ENCODE results near the gene ADCK2. TPM values are rescaled to one million over a fixed set of nuclear protein-coding genes. Genes with fewer than 3 reads are reported as not detected.

The ADCK2 gene
- total and polyA plus RNA-seq, 4 donors: 10.4 to 27.0 (median 13.7) TPM

DNA sequence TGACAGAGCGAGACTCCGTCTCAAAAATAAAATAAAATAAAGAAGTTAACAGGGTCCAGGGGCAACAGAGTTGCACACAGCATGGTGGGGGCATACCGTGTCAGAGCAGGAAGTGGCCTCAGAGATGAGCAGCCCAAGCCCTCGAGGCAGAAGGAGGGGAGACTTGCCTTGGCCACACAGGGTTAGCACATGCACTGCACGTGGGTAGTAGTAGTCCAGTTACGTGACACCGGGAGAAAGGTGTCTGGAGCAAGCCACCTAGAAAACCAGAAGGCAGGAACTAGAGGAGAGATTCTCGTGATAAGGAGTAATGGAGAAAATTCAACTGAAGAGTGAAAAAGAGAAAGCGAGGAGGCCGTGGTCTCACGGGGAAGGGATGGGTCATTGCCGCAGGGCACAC, 22.4 kb upstream of the ADCK2 start:
- 79 to 85% methylated on average over 12 of the region's 12 CpGs for WGBS, 2 donors
- H3K9me3 ChIP-seq (ENCODE audit: control insufficient read depth in 4 of 4, insufficient read depth in 3 of 4, low read length in 3 of 4): no peaks in the 10 kb centered on the region
- H3K9ac ChIP-seq (ENCODE audit: insufficient read depth in 1 of 2, low read length in 2 of 2): no peak overlapping the region
- no peak for ATAC-seq (ENCODE audit: insufficient read depth, low FRiP score)
- no peaks in the 10 kb centered on the region for H3K27me3 ChIP-seq (ENCODE audit: control insufficient read depth in 3 of 3, insufficient read depth in 3 of 3, low read length in 2 of 3)
- TF ChIP-seq, protein P1, sequence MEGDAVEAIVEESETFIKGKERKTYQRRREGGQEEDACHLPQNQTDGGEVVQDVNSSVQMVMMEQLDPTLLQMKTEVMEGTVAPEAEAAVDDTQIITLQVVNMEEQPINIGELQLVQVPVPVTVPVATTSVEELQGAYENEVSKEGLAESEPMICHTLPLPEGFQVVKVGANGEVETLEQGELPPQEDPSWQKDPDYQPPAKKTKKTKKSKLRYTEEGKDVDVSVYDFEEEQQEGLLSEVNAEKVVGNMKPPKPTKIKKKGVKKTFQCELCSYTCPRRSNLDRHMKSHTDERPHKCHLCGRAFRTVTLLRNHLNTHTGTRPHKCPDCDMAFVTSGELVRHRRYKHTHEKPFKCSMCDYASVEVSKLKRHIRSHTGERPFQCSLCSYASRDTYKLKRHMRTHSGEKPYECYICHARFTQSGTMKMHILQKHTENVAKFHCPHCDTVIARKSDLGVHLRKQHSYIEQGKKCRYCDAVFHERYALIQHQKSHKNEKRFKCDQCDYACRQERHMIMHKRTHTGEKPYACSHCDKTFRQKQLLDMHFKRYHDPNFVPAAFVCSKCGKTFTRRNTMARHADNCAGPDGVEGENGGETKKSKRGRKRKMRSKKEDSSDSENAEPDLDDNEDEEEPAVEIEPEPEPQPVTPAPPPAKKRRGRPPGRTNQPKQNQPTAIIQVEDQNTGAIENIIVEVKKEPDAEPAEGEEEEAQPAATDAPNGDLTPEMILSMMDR (IDR thresholded peaks at IDR 0.05; ENCODE audit: control extremely low read depth, extremely low read depth): no peak
- DNase-seq: no peak
- H3K4me1 ChIP-seq (ENCODE audit: control insufficient read depth in 5 of 5, insufficient read depth in 5 of 5, low read length in 5 of 5): peaks cover 0 to 8% (median 3%) of the 10 kb centered on the region in 5 donors
- H3K27ac ChIP-seq (ENCODE audit: low read depth in 1 of 2, low read length in 1 of 2): no peak overlapping the region
- no peaks in the 10 kb centered on the region for H3K36me3 ChIP-seq (ENCODE audit: control insufficient read depth in 4 of 4, insufficient read depth in 4 of 4, low read length in 4 of 4)
- no peak overlapping the region for H3K4me3 ChIP-seq

- TF ChIP-seq, protein P1 (IDR thresholded peaks at IDR 0.05; ENCODE audit: control extremely low read depth, extremely low read depth): peak; percentile 80
- peak; percentile 80 to 90 (median 90) for DNase-seq
- WGBS, 2 donors: 27 to 30% methylated on average over 15 of the region's 15 CpGs
- Histone ChIP-seq H3K4me1 (ENCODE audit: control insufficient read depth in 5 of 5, insufficient read depth in 5 of 5, low read length in 5 of 5) (peaks cover 3 to 13% (median 8%) of the 10 kb centered on the region in 5 donors), H3K4me3 (no peak overlapping the region), H3K9ac (ENCODE audit: insufficient read depth in 1 of 2, low read length in 2 of 2) (no peak overlapping the region), H3K36me3 (ENCODE audit: control insufficient read depth in 4 of 4, insufficient read depth in 4 of 4, low read length in 4 of 4) (no peaks in the 10 kb centered on the region), H3K9me3 (ENCODE audit: control insufficient read depth in 4 of 4, insufficient read depth in 3 of 4, low read length in 3 of 4) (no peaks in the 10 kb centered on the region), H3K27me3 (ENCODE audit: control insufficient read depth in 3 of 3, insufficient read depth in 3 of 3, low read length in 2 of 3) (no peaks in the 10 kb centered on the region), H3K27ac (ENCODE audit: low read depth in 1 of 2, low read length in 1 of 2) (no peak overlapping the region)
- peak; percentile 29 for ATAC-seq (ENCODE audit: insufficient read depth, low FRiP score)
These were observed 19.2 kb upstream of the ADCK2 start for GRCh38 chr7:140653319-140654108.

DNA sequence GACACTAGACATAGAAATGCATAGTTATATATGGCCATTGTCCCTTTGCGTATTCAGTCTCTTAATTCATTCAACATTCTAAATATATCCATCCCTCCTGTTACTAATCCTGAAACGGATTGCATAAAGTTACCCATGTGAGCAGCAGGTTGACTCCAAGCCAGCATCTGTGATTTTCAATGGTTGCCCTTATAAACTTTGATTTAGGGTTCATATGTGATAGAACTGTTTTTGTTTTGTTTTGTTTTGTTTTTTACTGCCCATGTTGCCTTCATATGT, 18.7 kb upstream of the ADCK2 start:
- Histone ChIP-seq H3K9ac (ENCODE audit: insufficient read depth in 1 of 2, low read length in 2 of 2) (no peak overlapping the region), H3K27me3 (ENCODE audit: control insufficient read depth in 3 of 3, insufficient read depth in 3 of 3, low read length in 2 of 3) (no peaks in the 10 kb centered on the region), H3K9me3 (ENCODE audit: control insufficient read depth in 4 of 4, insufficient read depth in 3 of 4, low read length in 3 of 4) (no peaks in the 10 kb centered on the region), H3K36me3 (ENCODE audit: control insufficient read depth in 4 of 4, insufficient read depth in 4 of 4, low read length in 4 of 4) (no peaks in the 10 kb centered on the region), H3K4me3 (no peak overlapping the region), H3K4me1 (ENCODE audit: control insufficient read depth in 5 of 5, insufficient read depth in 5 of 5, low read length in 5 of 5) (peaks cover 3 to 13% (median 8%) of the 10 kb centered on the region in 5 donors), H3K27ac (ENCODE audit: low read depth in 1 of 2, low read length in 1 of 2) (no peak overlapping the region)
- ATAC-seq (ENCODE audit: insufficient read depth, low FRiP score) (no peak), DNase-seq (no peak)
- WGBS, 2 donors: 75 to 88% methylated on average over 2 of the region's 2 CpGs
- TF ChIP-seq, protein P1 (IDR thresholded peaks at IDR 0.05; ENCODE audit: control extremely low read depth, extremely low read depth): no peak

- Histone ChIP-seq H3K27me3 (ENCODE audit: control insufficient read depth in 3 of 3, insufficient read depth in 3 of 3, low read length in 2 of 3) (no peaks in the 10 kb centered on the region), H3K9me3 (ENCODE audit: control insufficient read depth in 4 of 4, insufficient read depth in 3 of 4, low read length in 3 of 4) (no peaks in the 10 kb centered on the region), H3K27ac (ENCODE audit: low read depth in 1 of 2, low read length in 1 of 2) (no peak overlapping the region), H3K4me1 (ENCODE audit: control insufficient read depth in 5 of 5, insufficient read depth in 5 of 5, low read length in 5 of 5) (peaks cover 3 to 13% (median 8%) of the 10 kb centered on the region in 5 donors), H3K9ac (ENCODE audit: insufficient read depth in 1 of 2, low read length in 2 of 2) (no peak overlapping the region), H3K4me3 (no peak overlapping the region), H3K36me3 (ENCODE audit: control insufficient read depth in 4 of 4, insufficient read depth in 4 of 4, low read length in 4 of 4) (no peaks in the 10 kb centered on the region)
- DNase-seq (no peak), ATAC-seq (ENCODE audit: insufficient read depth, low FRiP score) (no peak)
- WGBS, 2 donors: 94 to 95% methylated on average over 4 of the region's 4 CpGs
- TF ChIP-seq, protein P1 (IDR thresholded peaks at IDR 0.05; ENCODE audit: control extremely low read depth, extremely low read depth): no peak
These were observed 18.1 kb upstream of the ADCK2 start for GRCh38 chr7:140654661-140655060.

Data from lung (tissue), 12 donors.